Gastroesophageal sphincter (tissue), 4 donors: ENCODE results near the gene COL12A1. TPM values are rescaled to one million over a fixed set of nuclear protein-coding genes. Genes with fewer than 3 reads are reported as not detected.

Experiments used
- ATAC-seq: fragments of 150-250 bp; one replicate; pipeline ENCODE4 v1.9.1; 2016; ENCODE audit warnings: mild to moderate bottlenecking, moderate library complexity
- H3K27ac ChIP-seq, 4 donors: fragments of 200-600 bp; sonication (generic) in 3 of 4; 1 replicate in 3 of 4; 2 replicates in 1 of 4; pipeline ENCODE4 v1.5.1; 2016 to 2019
- H3K27me3 ChIP-seq: fragments of 200-600 bp; sonication (generic); one replicate; pipeline ENCODE4 v1.5.1; 2019
- H3K36me3 ChIP-seq, 2 donors: fragments of 200-600 bp; sonication (generic); one replicate each; pipeline ENCODE4 v1.5.1; 2019; ENCODE audit warnings: control low read depth in 1 of 2
- H3K4me1 ChIP-seq, 3 donors: fragments of 200-600 bp; sonication (generic); 1 replicate in 2 of 3; 2 replicates in 1 of 3; pipeline ENCODE4 v1.5.1; 2016 to 2019; ENCODE audit warnings: control low read depth in 2 of 3
- H3K4me3 ChIP-seq, 2 donors: fragments of 200-600 bp; sonication (generic); one replicate each; pipeline ENCODE4 v1.5.1; 2019; ENCODE audit warnings: mild to moderate bottlenecking in 1 of 2, moderate library complexity in 1 of 2
- H3K9me3 ChIP-seq, 3 donors: fragments of 200-600 bp; sonication (generic); one replicate each; pipeline ENCODE4 v1.5.1; 2017 to 2019; ENCODE audit warnings: control low read depth in 2 of 3
- CTCF ChIP-seq, 4 experiments: fragments of 200-600 bp in 2 of 4; fragments of 450-650 bp in 2 of 4; sonication (generic) in 1 of 4; IDR thresholded peaks; one replicate each; pipeline ENCODE4 v1.5.1; 2017 to 2019; ENCODE audit warnings: antibody characterized with exemption in 4 of 4, mild to moderate bottlenecking in 2 of 4, moderate library complexity in 2 of 4
- EP300 ChIP-seq: sonication (generic); formaldehyde crosslinking; IDR thresholded peaks from one replicate; pipeline ENCODE4 v1.6.1; 2017; ENCODE audit warnings: antibody characterized with exemption, mild to moderate bottlenecking
- POLR2A ChIP-seq, 2 donors: fragments of 450-650 bp; IDR thresholded peaks; one replicate each; pipeline ENCODE4 v1.6.1; 2017; ENCODE audit warnings: antibody characterized with exemption in 2 of 2, mild to moderate bottlenecking in 2 of 2, moderate library complexity in 1 of 2
- POLR2AphosphoS5 ChIP-seq: sonication (generic); formaldehyde crosslinking; IDR thresholded peaks from one replicate; pipeline ENCODE4 v1.6.1; 2017; ENCODE audit warnings: antibody characterized with exemption
- WGBS, 2 donors: methylation state at CpG; one replicate each; pipeline ENCODE4 v1.1.5; 2018; ENCODE audit warnings: low coverage in 1 of 2; 5-methylcytosine and 5-hydroxymethylcytosine counted together
- total RNA-seq, 4 donors: library from RNA; depleted of rRNA; stranded (reverse); fragments of >200 nt; gene quantifications; one replicate each; pipeline ENCODE4 v1.1.0, GENCODE V29; 2016

COL12A1 gene
- total RNA-seq, 4 donors from 2014 or later: 101 to 560 (median 237) TPM

DNA sequence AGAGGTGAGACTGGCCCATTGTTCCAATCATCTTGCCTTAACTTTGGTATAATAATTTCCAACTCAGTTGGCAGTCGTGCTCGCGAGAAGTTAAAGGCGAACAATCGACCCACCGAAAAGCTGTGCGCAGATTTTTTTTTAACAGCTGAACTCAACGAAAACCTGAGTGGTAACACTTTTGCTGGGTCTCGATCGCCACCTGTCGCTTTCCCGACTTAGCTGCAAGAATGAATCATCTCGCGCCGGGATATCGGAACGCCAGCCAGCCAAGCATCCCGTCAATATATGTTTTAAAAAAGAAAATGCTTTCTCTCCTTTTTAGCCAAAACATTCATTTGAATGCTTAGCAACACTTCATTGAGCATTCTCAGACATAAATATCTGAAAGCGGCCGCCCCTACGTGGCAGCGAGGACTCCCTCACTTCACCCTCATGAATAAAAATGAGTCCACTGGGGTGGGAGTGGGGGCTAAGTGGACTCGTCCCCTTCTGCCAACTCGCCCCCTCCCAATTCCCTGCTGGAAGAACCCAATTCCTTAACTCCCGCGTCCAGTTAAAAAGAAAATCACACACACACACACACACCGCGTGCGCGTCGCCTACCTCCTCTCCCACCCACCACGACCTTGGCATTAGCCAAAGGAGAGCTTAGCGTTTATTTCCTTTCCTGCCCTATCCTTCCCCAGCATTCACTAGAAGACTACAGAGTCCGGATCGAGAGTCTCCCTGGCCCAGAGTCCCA is 1.5 kb downstream of the COL12A1 start:
- TF ChIP-seq POLR2A (IDR thresholded peaks at IDR 0.05): no peak
- TF ChIP-seq CTCF (IDR thresholded peaks at IDR 0.05): peak; percentile 52 to 85 (median 78)
- TF ChIP-seq POLR2AphosphoS5: peak; percentile 47
- ATAC-seq: no peak
- H3K27me3 ChIP-seq: peaks cover 16% of the 10 kb centered on the region
- 0 to 2% methylated on average over 11 to 24 of the region's 35 CpGs for WGBS, 2 donors
- peak overlapping the region; percentile 78 to 87 for H3K4me3 ChIP-seq
- H3K9me3 ChIP-seq: no peaks in the 10 kb centered on the region
- H3K4me1 ChIP-seq: peaks cover 0 to 93% (median 11%) of the 10 kb centered on the region in 3 donors
- peak overlapping the region; percentile 79 to 96 (median 94) for H3K27ac ChIP-seq
- H3K36me3 ChIP-seq: no peaks in the 10 kb centered on the region

- WGBS, 2 donors: 6 to 23% methylated on average over 3 to 5 of the region's 5 CpGs
- ATAC-seq: no peak
- H3K36me3 ChIP-seq: no peaks in the 10 kb centered on the region
- TF ChIP-seq CTCF (IDR thresholded peaks at IDR 0.05): no peak
- no peak for TF ChIP-seq POLR2A (IDR thresholded peaks at IDR 0.05)
- TF ChIP-seq EP300: no peak
- no peak for TF ChIP-seq POLR2AphosphoS5
- H3K27me3 ChIP-seq: peaks cover 16% of the 10 kb centered on the region
- H3K4me1 ChIP-seq: peaks cover 3 to 95% (median 11%) of the 10 kb centered on the region in 3 donors
- H3K9me3 ChIP-seq: no peaks in the 10 kb centered on the region
- H3K4me3 ChIP-seq: peak overlapping the region; percentile 78 to 87
- peak overlapping the region; percentile 79 to 96 (median 94) for H3K27ac ChIP-seq
Observed at GRCh38 chr6:75203721-75204120, 2.1 kb downstream of the COL12A1 start.

DNA sequence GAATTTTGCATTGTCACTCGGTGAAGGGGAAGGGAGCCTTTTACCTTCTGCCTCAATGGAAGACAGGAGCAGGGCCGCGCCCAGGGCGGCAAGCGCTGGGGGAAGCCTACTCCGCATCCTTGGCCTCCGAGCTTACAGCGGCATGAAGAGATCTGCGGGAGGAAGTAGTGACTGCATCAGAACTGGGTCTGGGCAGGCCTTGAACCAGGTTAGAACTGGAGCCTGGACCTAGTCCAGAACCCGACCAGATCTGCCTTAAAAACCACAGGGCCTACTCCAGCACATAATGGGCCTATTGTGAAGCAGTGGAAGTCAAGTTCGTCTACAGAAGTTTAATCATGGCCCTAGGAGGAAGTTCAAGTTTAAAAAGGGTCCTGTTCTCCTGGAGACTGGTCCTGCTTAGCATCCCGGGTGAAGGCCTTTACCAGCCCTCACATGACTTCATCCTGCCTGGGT is 3.1 kb downstream of the COL12A1 start:
- Histone ChIP-seq H3K36me3 (no peaks in the 10 kb centered on the region), H3K4me1 (peaks cover 3 to 95% (median 4%) of the 10 kb centered on the region in 3 donors), H3K27me3 (peaks cover 16% of the 10 kb centered on the region), H3K4me3 (peak overlapping the region in 1 of 2 donors; percentile 54), H3K9me3 (no peaks in the 10 kb centered on the region), H3K27ac (peak overlapping the region; percentile 79 to 96 (median 94))
- no peak for ATAC-seq
- TF ChIP-seq POLR2AphosphoS5 (no peak), CTCF (IDR thresholded peaks at IDR 0.05) (no peak), EP300 (no peak), POLR2A (IDR thresholded peaks at IDR 0.05) (no peak)
- WGBS, 2 donors: 47 to 58% methylated on average over 4 to 5 of the region's 12 CpGs

DNA sequence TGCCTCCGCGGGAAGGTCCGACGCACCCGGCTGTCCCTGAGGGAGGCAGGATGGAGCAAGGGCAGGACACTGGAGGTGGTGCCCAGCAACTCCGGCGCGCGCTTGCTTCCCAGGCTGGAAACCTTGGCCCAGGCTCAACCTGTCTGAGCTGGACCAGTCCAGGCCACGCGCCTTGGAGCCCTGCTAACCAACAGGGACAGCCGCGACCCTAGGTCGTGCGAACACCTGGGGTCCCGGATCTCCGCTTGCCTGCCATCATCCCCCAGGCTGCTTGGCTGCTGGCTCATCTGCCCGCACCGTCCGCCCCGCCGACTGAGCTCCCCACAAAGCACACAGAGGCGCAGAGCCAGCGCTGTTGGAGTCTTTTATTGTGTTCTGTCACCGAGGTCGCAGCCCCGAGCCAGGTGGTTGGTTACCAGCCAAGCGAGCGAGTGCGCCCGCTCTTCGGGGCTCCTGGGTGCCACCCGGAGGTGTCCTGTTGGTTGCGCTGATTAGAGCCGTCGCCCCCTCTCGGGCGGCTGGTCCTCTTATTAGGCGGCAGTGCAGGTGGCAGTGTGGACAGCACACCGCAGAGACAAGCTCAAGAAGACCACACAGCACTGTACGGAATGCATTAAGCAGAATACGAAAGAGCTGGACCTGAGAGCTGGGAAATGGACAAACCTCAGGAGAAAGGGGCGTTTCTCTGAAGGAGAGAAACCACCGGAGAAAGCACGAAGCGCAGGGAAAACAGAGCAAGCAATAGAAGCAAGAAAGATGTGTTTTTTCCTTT is 3.8 kb downstream of the COL12A1 start:
- Histone ChIP-seq H3K4me1 (peaks cover 3 to 90% (median 3%) of the 10 kb centered on the region in 3 donors), H3K9me3 (no peaks in the 10 kb centered on the region), H3K36me3 (no peaks in the 10 kb centered on the region), H3K27ac (peak overlapping the region; percentile 79 to 96 (median 94)), H3K4me3 (peak overlapping the region; percentile 16 to 54), H3K27me3 (peaks cover 16% of the 10 kb centered on the region)
- 15 to 37% methylated on average over 4 to 8 of the region's 46 CpGs for WGBS, 2 donors
- TF ChIP-seq CTCF (IDR thresholded peaks at IDR 0.05): peak in 1 of 4 experiments; percentile 30
- TF ChIP-seq POLR2A (IDR thresholded peaks at IDR 0.05): no peak
- no peak for TF ChIP-seq EP300
- no peak for TF ChIP-seq POLR2AphosphoS5
- peak; percentile 18 for ATAC-seq
